GM18907 (cell line): ENCODE results near the gene IL17RD.
"Not testable (repeated sequence)": the region's sequence is repeated elsewhere in the genome, so short reads cannot be mapped to it uniquely, and the experiment has no call there.

Experiments used
- ATAC-seq: cut with Tn5 transposase; IDR thresholded peaks from one replicate; pipeline ENCODE4 v1.9.1; 2021; ENCODE audit warnings: mild to moderate bottlenecking, moderate library complexity; ENCODE audit not compliant: unreplicated experiment

Gene IL17RD

GRCh38 chr3:57094575-57094974 lies 70.6 kb downstream of the IL17RD start:
- ATAC-seq, result no peak

- no peak for ATAC-seq
These were observed 71.1 kb downstream of the IL17RD start for GRCh38 chr3:57093971-57094535.

GRCh38 chr3:57093489-57093888 lies 71.7 kb downstream of the IL17RD start:
- ATAC-seq, result no peak

GRCh38 chr3:57091521-57092273 lies 73.5 kb downstream of the IL17RD start:
- no peak for ATAC-seq

GRCh38 chr3:57089043-57089442 lies 76.1 kb downstream of the IL17RD start:
- ATAC-seq, result no peak

- ATAC-seq, result no peak
These were observed 76.7 kb downstream of the IL17RD start for GRCh38 chr3:57088503-57088902.

- no peak for ATAC-seq
These were observed 77.6 kb downstream of the IL17RD start for GRCh38 chr3:57087361-57088092.

GRCh38 chr3:57086201-57086600 lies 79.0 kb downstream of the IL17RD start:
- no peak for ATAC-seq

GRCh38 chr3:57085211-57085610 lies 79.9 kb downstream of the IL17RD start:
- no peak for ATAC-seq

- not testable (repeated sequence) for ATAC-seq
These were observed 81.7 kb downstream of the IL17RD start for GRCh38 chr3:57083266-57083995.

- no peak for ATAC-seq
These were observed 82.7 kb downstream of the IL17RD start for GRCh38 chr3:57082481-57082880.

GRCh38 chr3:57081173-57081572 lies 84.0 kb downstream of the IL17RD start:
- ATAC-seq, result no peak

- no peak for ATAC-seq
These were observed 85.0 kb downstream of the IL17RD start for GRCh38 chr3:57080171-57080570.

GRCh38 chr3:57079474-57079831 lies 85.7 kb downstream of the IL17RD start:
- ATAC-seq, result no peak

GRCh38 chr3:57078635-57079473 lies 86.3 kb downstream of the IL17RD start:
- ATAC-seq, result no peak

GRCh38 chr3:57078344-57078634 lies 86.9 kb downstream of the IL17RD start:
- ATAC-seq, result no peak

- no peak for ATAC-seq
These were observed 87.4 kb downstream of the IL17RD start for GRCh38 chr3:57077630-57078343.

GRCh38 chr3:57076422-57076951 lies 88.7 kb downstream of the IL17RD start:
- no peak for ATAC-seq

GRCh38 chr3:57074135-57074534 lies 91.0 kb downstream of the IL17RD start:
- ATAC-seq, result no peak

GRCh38 chr3:57073628-57074027 lies 91.5 kb downstream of the IL17RD start:
- no peak for ATAC-seq
